Activated T-helper 17 cell treated with anti-CD3 and anti-CD28 coated beads, Interleukin-2, amount 50 U/mL, for 72 hours (primary cell): Measurements from ENCODE around the gene ONECUT1. TPM values are rescaled to one million over a fixed set of nuclear protein-coding genes. Genes with fewer than 3 reads are reported as not detected.

Source experiments
- ATAC-seq: fragments of 150-1000 bp; cut with Tn5 transposase; replicated peaks from 2 replicates; pipeline ENCODE4 v1.10.0; 2021; ENCODE audit warnings: mild to moderate bottlenecking, moderate library complexity
- H3K27ac Mint-ChIP-seq: one replicate; pipeline ENCODE4 v1.8.0; 2022; ENCODE audit warnings: mixed read lengths
- H3K27me3 Mint-ChIP-seq: one replicate; pipeline ENCODE4 v1.8.0; 2022; ENCODE audit warnings: mixed read lengths
- H3K36me3 Mint-ChIP-seq: one replicate; pipeline ENCODE4 v1.8.0; 2022; ENCODE audit warnings: low read depth, mild to moderate bottlenecking, mixed read lengths
- H3K4me1 Mint-ChIP-seq: one replicate; pipeline ENCODE4 v1.8.0; 2022; ENCODE audit warnings: mixed read lengths
- H3K4me3 Mint-ChIP-seq: one replicate; pipeline ENCODE4 v1.8.0; 2022; ENCODE audit warnings: mild to moderate bottlenecking, mixed read lengths
- H3K9me3 Mint-ChIP-seq: one replicate; pipeline ENCODE4 v1.8.0; 2022; ENCODE audit warnings: mixed read lengths
- total RNA-seq, 2 donors: library from RNA; stranded (reverse); gene quantifications; one replicate each; pipeline ENCODE4 v1.2.3, GENCODE V29; 2022

Gene ONECUT1
- total RNA-seq, 2 donors from 2014 or later = not detected

GRCh38 chr15:52801748-52802085, 11.6 kb upstream of the ONECUT1 start:
- Mint-ChIP-seq H3K27ac (no peak overlapping the region), H3K4me1 (peaks cover 9% of the 10 kb centered on the region), H3K36me3 (peaks cover 10% of the 10 kb centered on the region), H3K27me3 (peaks cover 60% of the 10 kb centered on the region), H3K4me3 (no peak overlapping the region), H3K9me3 (no peaks in the 10 kb centered on the region)
- no peak for ATAC-seq

GRCh38 chr15:52800828-52801747, 11.0 kb upstream of the ONECUT1 start:
- no peak for ATAC-seq
- H3K4me3 Mint-ChIP-seq = no peak overlapping the region
- peaks cover 10% of the 10 kb centered on the region for H3K36me3 Mint-ChIP-seq
- H3K27me3 Mint-ChIP-seq = peaks cover 65% of the 10 kb centered on the region
- H3K9me3 Mint-ChIP-seq = no peaks in the 10 kb centered on the region
- no peak overlapping the region for H3K27ac Mint-ChIP-seq
- peaks cover 10% of the 10 kb centered on the region for H3K4me1 Mint-ChIP-seq

GRCh38 chr15:52799145-52799811, 9.1 kb upstream of the ONECUT1 start:
- Mint-ChIP-seq H3K9me3 (peaks cover 3% of the 10 kb centered on the region), H3K27ac (no peak overlapping the region), H3K4me3 (no peak overlapping the region), H3K36me3 (peaks cover 14% of the 10 kb centered on the region), H3K4me1 (peaks cover 5% of the 10 kb centered on the region), H3K27me3 (peaks cover 73% of the 10 kb centered on the region)
- ATAC-seq = no peak

GRCh38 chr15:52798529-52799101, 8.5 kb upstream of the ONECUT1 start:
- Mint-ChIP-seq H3K36me3 (peaks cover 14% of the 10 kb centered on the region), H3K9me3 (peaks cover 4% of the 10 kb centered on the region), H3K27ac (no peak overlapping the region), H3K4me1 (peaks cover 5% of the 10 kb centered on the region), H3K27me3 (peaks cover 78% of the 10 kb centered on the region), H3K4me3 (no peak overlapping the region)
- ATAC-seq = no peak

GRCh38 chr15:52797625-52798501, 7.7 kb upstream of the ONECUT1 start:
- H3K27ac Mint-ChIP-seq = no peak overlapping the region

GRCh38 chr15:52796753-52797520, 6.8 kb upstream of the ONECUT1 start:
- Mint-ChIP-seq H3K36me3 (peaks cover 9% of the 10 kb centered on the region), H3K9me3 (peaks cover 4% of the 10 kb centered on the region), H3K27me3 (peaks cover 76% of the 10 kb centered on the region), H3K27ac (no peak overlapping the region), H3K4me3 (no peak overlapping the region), H3K4me1 (peaks cover 5% of the 10 kb centered on the region)
- ATAC-seq = no peak

More at GRCh38 chr15:52797625-52798501, 7.7 kb upstream of the ONECUT1 start:
- peaks cover 78% of the 10 kb centered on the region for H3K27me3 Mint-ChIP-seq
- ATAC-seq = no peak
- peaks cover 4% of the 10 kb centered on the region for H3K9me3 Mint-ChIP-seq
- H3K36me3 Mint-ChIP-seq = peaks cover 9% of the 10 kb centered on the region
- peaks cover 5% of the 10 kb centered on the region for H3K4me1 Mint-ChIP-seq
- H3K4me3 Mint-ChIP-seq = no peak overlapping the region

- Mint-ChIP-seq H3K4me1 (peaks cover 5% of the 10 kb centered on the region), H3K27ac (no peak overlapping the region), H3K4me3 (no peak overlapping the region), H3K36me3 (peaks cover 9% of the 10 kb centered on the region), H3K9me3 (peaks cover 4% of the 10 kb centered on the region), H3K27me3 (peaks cover 73% of the 10 kb centered on the region)
- ATAC-seq = no peak
Measured at GRCh38 chr15:52796228-52796521, 6.0 kb upstream of the ONECUT1 start.

- Mint-ChIP-seq H3K27me3 (peaks cover 68% of the 10 kb centered on the region), H3K4me1 (peaks cover 5% of the 10 kb centered on the region), H3K4me3 (no peak overlapping the region), H3K9me3 (peaks cover 4% of the 10 kb centered on the region), H3K36me3 (peaks cover 9% of the 10 kb centered on the region), H3K27ac (no peak overlapping the region)
- no peak for ATAC-seq
Measured at GRCh38 chr15:52795464-52796227, 5.5 kb upstream of the ONECUT1 start.

- H3K36me3 Mint-ChIP-seq = peaks cover 9% of the 10 kb centered on the region
- no peak overlapping the region for H3K27ac Mint-ChIP-seq
- H3K4me1 Mint-ChIP-seq = peaks cover 5% of the 10 kb centered on the region
- H3K27me3 Mint-ChIP-seq = peaks cover 60% of the 10 kb centered on the region
- no peak overlapping the region for H3K4me3 Mint-ChIP-seq
- no peak for ATAC-seq
- peaks cover 4% of the 10 kb centered on the region for H3K9me3 Mint-ChIP-seq
Measured at GRCh38 chr15:52794665-52795463, 4.7 kb upstream of the ONECUT1 start.

- H3K4me3 Mint-ChIP-seq = no peak overlapping the region
- peaks cover 5% of the 10 kb centered on the region for H3K36me3 Mint-ChIP-seq
- no peak for ATAC-seq
- no peak overlapping the region for H3K27ac Mint-ChIP-seq
- H3K27me3 Mint-ChIP-seq = peaks cover 60% of the 10 kb centered on the region
- peaks cover 5% of the 10 kb centered on the region for H3K4me1 Mint-ChIP-seq
- H3K9me3 Mint-ChIP-seq = peaks cover 4% of the 10 kb centered on the region
Measured at GRCh38 chr15:52791776-52792175, 1.6 kb upstream of the ONECUT1 start.

GRCh38 chr15:52790941-52791751, 1.0 kb upstream of the ONECUT1 start:
- H3K36me3 Mint-ChIP-seq = peaks cover 4% of the 10 kb centered on the region
- peak overlapping the region; percentile 61 for H3K4me3 Mint-ChIP-seq
- no peak overlapping the region for H3K27ac Mint-ChIP-seq
- H3K27me3 Mint-ChIP-seq = peaks cover 62% of the 10 kb centered on the region
- H3K9me3 Mint-ChIP-seq = peaks cover 4% of the 10 kb centered on the region
- peak; percentile 17 for ATAC-seq
- H3K4me1 Mint-ChIP-seq = peaks cover 3% of the 10 kb centered on the region
